Endothelial cell of umbilical vein (primary cell): ENCODE measurements around the gene DDX23. TPM values are rescaled to one million over a fixed set of nuclear protein-coding genes. Genes with fewer than 3 reads are reported as not detected.

Experiments
- Bru-seq: library from RNA; stranded (reverse); fragments of 400-500 nt; gene quantifications from one replicate; lab custom pipeline; 2021; lab: Mats Ljungman, UMichigan
- BruChase-seq, 2 experiments: library from RNA; stranded (reverse); fragments of 400-500 nt; gene quantifications; one replicate each; lab custom pipeline; 2021; lab: Mats Ljungman, UMichigan
- BruUV-seq: library from RNA; stranded (reverse); fragments of 400-500 nt; replicated peaks from 2 replicates; lab custom pipeline; 2021; lab: Mats Ljungman, UMichigan
- CTCF ChIA-PET: fragments of 300-600, 350-600 bp; sonication (Branson Sonifier 250); formaldehyde crosslinking; loops from one replicate; lab custom pipeline; 2021; ENCODE audit warnings: antibody characterized with exemption, inconsistent platforms; lab: Charles Lee
- POLR2A ChIA-PET: fragments of 300-600, 350-600 bp; sonication (Branson Sonifier 250); formaldehyde crosslinking; loops from one replicate; lab custom pipeline; 2021; ENCODE audit warnings: antibody characterized with exemption, inconsistent platforms; lab: Charles Lee
- DNase-seq: peaks from one replicate; pipeline ENCODE4 v3.0.0-alpha.2; 2011; ENCODE audit warnings: low read depth, low spot score
- FAIRE-seq: peaks from 2 replicates; lab custom pipeline; 2011; peaks lifted over from hg19 to GRCh38; lab: Jason Lieb, UNC
- H2AFZ ChIP-seq: 2 replicates; pipeline ENCODE4 v1.6.0; 2012; ENCODE audit warnings: low read depth, low read length, control low read depth, inconsistent platforms
- H3K27ac ChIP-seq: 2 replicates; pipeline ENCODE4 v1.5.1; 2011; ENCODE audit warnings: low read depth, mild to moderate bottlenecking, control low read depth, low read length, moderate library complexity; ENCODE audit not compliant: insufficient read depth
- H3K27me3 ChIP-seq, 2 experiments: 2 replicates each; pipeline versions ENCODE4 v1.6.0 to v1.6.1; 2011; ENCODE audit warnings: low read length in 2 of 2, mixed read lengths in 1 of 2; ENCODE audit not compliant: control insufficient read depth in 2 of 2, insufficient read depth in 2 of 2
- H3K36me3 ChIP-seq, 2 experiments: 2 replicates in 1 of 2; 3 replicates in 1 of 2; pipeline ENCODE4 v1.5.1; 2011; ENCODE audit warnings: low read length in 2 of 2, mild to moderate bottlenecking in 1 of 2, moderate library complexity in 1 of 2; ENCODE audit not compliant: control insufficient read depth in 2 of 2, insufficient read depth in 2 of 2; ENCODE audit errors: extremely low read depth in 1 of 2
- H3K4me1 ChIP-seq: 3 replicates; pipeline ENCODE4 v1.5.1; 2011; ENCODE audit warnings: mild to moderate bottlenecking, low read length; ENCODE audit not compliant: control insufficient read depth, insufficient read depth; ENCODE audit errors: extremely low read depth
- H3K4me2 ChIP-seq: 2 replicates; pipeline ENCODE4 v1.6.1; 2011; ENCODE audit warnings: low read length, control low read depth, mixed read lengths; ENCODE audit not compliant: insufficient read depth
- H3K4me3 ChIP-seq, 3 experiments: fragments of 200-600 bp in 1 of 3; sonication (generic), shearing (Covaris generic) in 1 of 3; replicated peaks in 1 of 3; 2 replicates each; pipeline ENCODE4 v1.5.1; 2011 to 2016; ENCODE audit warnings: control low read depth in 3 of 3, low read length in 3 of 3, mild to moderate bottlenecking in 2 of 3, inconsistent platforms in 1 of 3, low read depth in 1 of 3, moderate library complexity in 1 of 3; ENCODE audit not compliant: insufficient read depth in 1 of 3
- H3K79me2 ChIP-seq: 2 replicates; pipeline ENCODE4 v1.6.0; 2012; ENCODE audit warnings: low read length, inconsistent platforms; ENCODE audit not compliant: control insufficient read depth, insufficient read depth
- H3K9ac ChIP-seq: replicated peaks from 2 replicates; pipeline ENCODE3; 2011; ENCODE audit warnings: low read length, control low read depth; ENCODE audit not compliant: insufficient read depth; ENCODE audit errors: extremely low read depth
- H3K9me1 ChIP-seq: replicated peaks from 3 replicates; pipeline ENCODE4 v1.6.0; 2011; ENCODE audit warnings: mild to moderate bottlenecking, low read length; ENCODE audit not compliant: control insufficient read depth, insufficient read depth; ENCODE audit errors: extremely low read depth
- H3K9me3 ChIP-seq: replicated peaks from 2 replicates; pipeline ENCODE4 v1.5.1; 2012; ENCODE audit warnings: low read length, inconsistent platforms; ENCODE audit not compliant: control insufficient read depth, insufficient read depth
- H4K20me1 ChIP-seq: replicated peaks from 2 replicates; pipeline ENCODE3; 2011; ENCODE audit warnings: mild to moderate bottlenecking, low read length; ENCODE audit not compliant: control insufficient read depth, insufficient read depth; ENCODE audit errors: extremely low read depth
- EZH2 ChIP-seq: IDR thresholded peaks from 2 replicates; pipeline ENCODE4 v1.6.1; 2012; ENCODE audit warnings: borderline replicate concordance, low read depth, mild to moderate bottlenecking, moderate library complexity, low read length, inconsistent platforms; ENCODE audit not compliant: severe bottlenecking
- FOS ChIP-seq: IDR thresholded peaks from 2 replicates; pipeline ENCODE4 v1.6.1; 2011; ENCODE audit warnings: mild to moderate bottlenecking, low read length, moderate library complexity, borderline replicate concordance; ENCODE audit not compliant: insufficient read depth
- POLR2A ChIP-seq: IDR thresholded peaks from 2 replicates; pipeline ENCODE4 v1.6.1; 2012; ENCODE audit warnings: low read depth, mild to moderate bottlenecking, control low read depth, low read length
- POLR2AphosphoS5 ChIP-seq: IDR thresholded peaks from 2 replicates; pipeline ENCODE4 v1.6.1; 2012; ENCODE audit warnings: low read depth, mild to moderate bottlenecking, control low read depth, low read length, moderate library complexity; ENCODE audit not compliant: insufficient read depth
- dilution Hi-C: fragments of 300-500 bp; cut with MboI; formaldehyde crosslinking; loops from one replicate; pipeline ENCODE4 v1.15.0; 2019; ENCODE audit warnings: low sequenced_read_pairs; ENCODE audit not compliant: extremely low pct_ligation_motif_present
- intact Hi-C: fragments of 100-400 bp; cut with micrococcal nuclease; formaldehyde crosslinking; loops from one replicate; pipeline ENCODE4 v1.10.0; 2022
- long read RNA-seq: library from polyadenylated mRNA; stranded (forward); transcript quantifications from one replicate; pipeline ENCODE4 v2.0.0, GENCODE V29; 2021
- polyA minus RNA-seq, 3 experiments: library from RNA; depleted of rRNA, polyadenylated mRNA; stranded (reverse); fragments of >200 nt; gene quantifications; 1 replicate in 1 of 3; 2 replicates in 2 of 3; pipeline ENCODE4 v1.2.3, GENCODE V29; 2011
- polyA plus RNA-seq, 4 experiments: library from polyadenylated mRNA; depleted of rRNA in 3 of 4; stranded (reverse) in 3 of 4; unstranded in 1 of 4; fragments of >200 nt; gene quantifications; 2 replicates each; pipeline versions ENCODE4 v1.2.1 to v1.2.3, GENCODE V29; 2011 to 2012; ENCODE audit warnings: missing spikeins in 1 of 4
- total RNA-seq: library from RNA; stranded (reverse); gene quantifications from 2 replicates; pipeline ENCODE4 v1.2.3, GENCODE V29; 2021
- TF ChIP-seq, protein P1 (sequence below): IDR thresholded peaks from 2 replicates; pipeline ENCODE4 v1.6.1; 2011; ENCODE audit not compliant: insufficient read depth, insufficient read length
- TF ChIP-seq, protein P2 (sequence below), 2 donors: IDR thresholded peaks; 1 replicate in 1 of 2; 2 replicates in 1 of 2; pipeline ENCODE4 v1.5.1; 2011; ENCODE audit warnings: low read length in 2 of 2, mild to moderate bottlenecking in 2 of 2, moderate library complexity in 2 of 2, control low read depth in 1 of 2, inconsistent platforms in 1 of 2, low read depth in 1 of 2; ENCODE audit not compliant: insufficient read depth in 1 of 2; ENCODE audit errors: extremely low read depth in 1 of 2

The DDX23 gene
- total RNA-seq = 101 and 107 TPM in 2 replicates
- 47.4 and 56.0 TPM in 2 replicates for polyA plus RNA-seq
- polyA plus RNA-seq (2011; cell fraction: cytosol; rRNA removed) = 59.5 and 70.1 TPM in 2 replicates
- 228 and 250 TPM in 2 replicates for polyA plus RNA-seq (2011; cell fraction: nucleus; rRNA removed)
- 97.9 and 115 TPM in 2 replicates for polyA plus RNA-seq (2012)
- polyA minus RNA-seq = 81.5 and 115 TPM in 2 replicates
- 37.9 TPM for polyA minus RNA-seq (2011; cell fraction: cytosol; rRNA and poly(A)+ RNA removed)
- polyA minus RNA-seq (2011; cell fraction: nucleus; rRNA and poly(A)+ RNA removed) = 49.7 and 67.7 TPM in 2 replicates
- percentile 74 among the genes with signal in this experiment for Bru-seq, nascent RNA
- BruChase-seq, experiment 1, labeled RNA remaining after a 6-hour chase = percentile 88 among the genes with signal in this experiment
- BruChase-seq, experiment 2, labeled RNA remaining after a 2-hour chase = percentile 80 among the genes with signal in this experiment
- long read RNA-seq, transcript DDX23-201 (17 exons, 3,248 nt) = major isoform, 42 of 81 reads
- long read RNA-seq, partial matches to known transcripts = 25 of 81 reads
- long read RNA-seq, other reads (novel, unspliced or antisense) = 14 of 81 reads

DNA sequence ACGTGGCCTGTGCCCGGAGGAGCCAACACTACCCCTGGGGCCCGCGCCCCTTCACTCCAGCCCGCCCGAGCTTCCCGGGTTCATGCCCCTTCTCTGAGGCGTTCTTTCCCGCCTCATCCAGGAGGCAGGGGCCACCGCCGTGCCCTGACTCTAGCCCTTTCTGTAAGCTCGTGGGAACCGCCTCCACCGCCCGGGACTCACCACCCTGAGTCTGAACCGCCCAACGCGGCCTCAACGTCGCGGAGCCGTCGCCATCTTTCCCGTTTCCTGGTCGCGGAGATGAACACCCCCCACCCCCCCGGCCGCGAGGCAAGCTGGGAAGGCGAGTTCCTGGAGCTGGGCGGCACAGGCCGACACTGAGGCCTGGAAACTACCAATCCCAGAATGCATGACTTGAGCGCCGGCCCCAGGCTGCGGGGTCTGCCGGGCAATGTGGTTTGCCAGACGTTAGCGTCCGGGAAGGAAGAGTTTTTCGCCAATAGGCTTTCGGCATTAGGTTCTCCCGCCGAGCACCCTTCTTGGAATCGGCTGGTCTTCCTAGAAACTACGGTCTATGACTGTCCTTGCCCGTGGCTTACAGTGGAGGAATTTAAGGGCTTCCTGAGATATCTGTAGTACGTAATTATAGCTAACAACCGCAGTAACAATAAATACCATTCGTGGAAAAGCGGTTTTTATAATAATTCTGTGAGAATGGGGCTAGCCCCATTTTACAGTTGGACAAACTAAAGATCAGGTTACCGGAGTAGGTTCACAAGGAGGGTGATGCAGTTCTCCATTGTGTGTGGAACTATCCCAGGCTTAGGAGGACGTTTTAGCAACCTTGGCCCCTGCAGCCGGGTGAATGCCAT, at the start of gene DDX23:
DDX23 (minus strand) TSS at position 281 of the 851 bp plus-strand sequence. CDS start 6,381 bp downstream, outside the sequence.
- Histone ChIP-seq H3K79me2 (peaks cover 43% of the 10 kb centered on the region), H3K9me3 (no peaks in the 10 kb centered on the region), H3K27ac (peak within 1 kb of the TSS; percentile 59), H3K9me1 (no peaks in the 10 kb centered on the region), H3K4me1 (peaks cover 18% of the 10 kb centered on the region), H3K27me3 (no peaks in the 10 kb centered on the region), H3K4me2 (peak within 1 kb of the TSS; percentile 97), H3K9ac (peak within 1 kb of the TSS; percentile 93), H3K4me3 (peak within 1 kb of the TSS; percentile 59 to 98 (median 93)), H2AFZ (peak within 1 kb of the TSS; percentile 97), H4K20me1 (no peaks in the 10 kb centered on the region), H3K36me3 (no peaks in the 10 kb centered on the region)
- intact Hi-C loops = loop anchor here (1.0 to 2.0 kb wide), 3 partner anchors 13 to 37 kb away; partner anchors contain the start of gene RND1
- CTCF ChIA-PET = interaction anchor here (0.9 to 11.3 kb wide), 24 partner anchors 8 to 168 kb away, joined by 3 to 703 read pairs (median 8); partner anchors contain the start of genes FKBP11, RND1 and WNT1
- dilution Hi-C loops = no loop called here
- FAIRE-seq (peak; percentile 99), DNase-seq (peak; percentile 98)
- POLR2A ChIA-PET = interaction anchor here (0.6 to 2.3 kb wide), 4 partner anchors 14 to 338 kb away, joined by 3 to 23 read pairs (median 4); partner anchors contain the start of gene RND1
- TSS peak; percentile 86 for BruUV-seq
- TF ChIP-seq POLR2A (peak; percentile 81), POLR2AphosphoS5 (peak; percentile 73), EZH2 (no peak), FOS (peak; percentile 12)
- TF ChIP-seq, protein P1, sequence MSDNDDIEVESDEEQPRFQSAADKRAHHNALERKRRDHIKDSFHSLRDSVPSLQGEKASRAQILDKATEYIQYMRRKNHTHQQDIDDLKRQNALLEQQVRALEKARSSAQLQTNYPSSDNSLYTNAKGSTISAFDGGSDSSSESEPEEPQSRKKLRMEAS = no peak
- TF ChIP-seq, protein P2, sequence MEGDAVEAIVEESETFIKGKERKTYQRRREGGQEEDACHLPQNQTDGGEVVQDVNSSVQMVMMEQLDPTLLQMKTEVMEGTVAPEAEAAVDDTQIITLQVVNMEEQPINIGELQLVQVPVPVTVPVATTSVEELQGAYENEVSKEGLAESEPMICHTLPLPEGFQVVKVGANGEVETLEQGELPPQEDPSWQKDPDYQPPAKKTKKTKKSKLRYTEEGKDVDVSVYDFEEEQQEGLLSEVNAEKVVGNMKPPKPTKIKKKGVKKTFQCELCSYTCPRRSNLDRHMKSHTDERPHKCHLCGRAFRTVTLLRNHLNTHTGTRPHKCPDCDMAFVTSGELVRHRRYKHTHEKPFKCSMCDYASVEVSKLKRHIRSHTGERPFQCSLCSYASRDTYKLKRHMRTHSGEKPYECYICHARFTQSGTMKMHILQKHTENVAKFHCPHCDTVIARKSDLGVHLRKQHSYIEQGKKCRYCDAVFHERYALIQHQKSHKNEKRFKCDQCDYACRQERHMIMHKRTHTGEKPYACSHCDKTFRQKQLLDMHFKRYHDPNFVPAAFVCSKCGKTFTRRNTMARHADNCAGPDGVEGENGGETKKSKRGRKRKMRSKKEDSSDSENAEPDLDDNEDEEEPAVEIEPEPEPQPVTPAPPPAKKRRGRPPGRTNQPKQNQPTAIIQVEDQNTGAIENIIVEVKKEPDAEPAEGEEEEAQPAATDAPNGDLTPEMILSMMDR (IDR thresholded peaks at IDR 0.05; ENCODE audit: extremely low read depth in 1 of 2, insufficient read depth in 1 of 2, low read depth in 1 of 2, low read length in 2 of 2) = no peak
